Left ventricle myocardium inferior (tissue), 1 donor: Measurements from ENCODE around the gene NKX2-2. TPM values are rescaled to one million over a fixed set of nuclear protein-coding genes. Genes with fewer than 3 reads are reported as not detected.

ENCODE experiments used
- DNase-seq: peaks from one replicate; pipeline ENCODE4 v3.0.0-alpha.2; 2020
- H3K27ac ChIP-seq: fragments of 200-600 bp; replicated peaks from 2 replicates; pipeline ENCODE4 v1.8.0; 2021
- H3K27me3 ChIP-seq: fragments of 200-600 bp; 2 replicates; pipeline ENCODE4 v1.8.0; 2021; ENCODE audit warnings: low read depth
- H3K36me3 ChIP-seq: fragments of 200-600 bp; 2 replicates; pipeline ENCODE4 v1.8.0; 2021
- H3K4me1 ChIP-seq: fragments of 200-600 bp; 2 replicates; pipeline ENCODE4 v1.8.0; 2021
- H3K4me3 ChIP-seq: fragments of 200-600 bp; 2 replicates; pipeline ENCODE4 v1.8.0; 2021; ENCODE audit warnings: mild to moderate bottlenecking, moderate library complexity
- H3K9me3 ChIP-seq: fragments of 200-600 bp; replicated peaks from 2 replicates; pipeline ENCODE4 v1.8.0; 2021
- intact Hi-C: fragments of 100-400 bp; cut with micrococcal nuclease; formaldehyde crosslinking; loops from one replicate; pipeline ENCODE4 v1.11.0; 2022
- long read RNA-seq: library from polyadenylated mRNA; unstranded; transcript quantifications from one replicate; pipeline ENCODE4 v2.0.0, GENCODE V29; 2021
- total RNA-seq: library from RNA; stranded (reverse); fragmentation: NEBNext Ultra II Directional; extraction: Animal tissue kit (Norgen Biotek cat#: 25700); gene quantifications from one replicate; pipeline ENCODE4 v1.2.1, GENCODE V29; 2021
- TF ChIP-seq, protein P1 (sequence below): fragments of 200-600 bp; IDR thresholded peaks from 2 replicates; pipeline ENCODE4 v1.8.0; 2021; ENCODE audit warnings: antibody characterized with exemption, mild to moderate bottlenecking, borderline replicate concordance
- donor health status: DM: no; HTN: yes; CAD: no; lungs with severe emphysema.

Gene NKX2-2
- not detected for total RNA-seq
- long read RNA-seq = 0 reads

DNA sequence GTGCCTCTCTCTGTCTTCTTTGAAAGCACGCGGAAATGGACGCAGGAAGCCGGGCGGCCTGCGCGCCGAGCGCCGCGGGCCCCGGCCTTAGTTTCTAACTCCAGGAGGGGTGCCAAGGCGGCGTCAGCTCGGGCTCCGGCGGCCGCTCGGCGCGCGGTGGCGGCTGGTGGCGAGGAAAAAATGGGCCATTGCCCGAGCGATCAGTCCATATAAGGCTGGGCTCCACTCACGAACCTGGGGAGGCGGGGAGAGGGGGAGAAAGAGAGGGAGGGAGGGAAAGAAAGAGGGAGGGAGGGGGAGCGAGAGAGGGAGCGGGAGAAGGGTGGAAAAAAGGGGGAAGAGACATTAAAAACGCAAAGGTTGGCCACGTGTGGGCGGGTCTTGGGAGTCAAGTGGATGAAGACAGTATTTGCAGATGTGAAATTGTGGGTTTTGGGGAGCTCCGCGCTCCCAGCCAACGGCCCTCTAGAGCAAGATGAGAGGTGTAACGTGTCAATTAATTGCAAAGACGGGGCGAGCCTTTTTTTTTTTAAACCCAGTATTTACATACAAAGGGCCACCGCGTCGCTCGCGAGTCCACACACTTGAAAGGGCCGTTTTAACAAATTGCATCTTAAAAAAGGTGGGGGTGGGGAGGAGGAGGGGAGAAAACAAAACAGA, at the start of gene NKX2-2:
TSS of gene NKX2-2 (minus strand) at position 184 of the 660 bp plus-strand sequence. CDS start 395 bp downstream, outside the sequence.
- no peak within 1 kb of the TSS for H3K27ac ChIP-seq
- intact Hi-C loops = no loop called here
- TF ChIP-seq, protein P1, sequence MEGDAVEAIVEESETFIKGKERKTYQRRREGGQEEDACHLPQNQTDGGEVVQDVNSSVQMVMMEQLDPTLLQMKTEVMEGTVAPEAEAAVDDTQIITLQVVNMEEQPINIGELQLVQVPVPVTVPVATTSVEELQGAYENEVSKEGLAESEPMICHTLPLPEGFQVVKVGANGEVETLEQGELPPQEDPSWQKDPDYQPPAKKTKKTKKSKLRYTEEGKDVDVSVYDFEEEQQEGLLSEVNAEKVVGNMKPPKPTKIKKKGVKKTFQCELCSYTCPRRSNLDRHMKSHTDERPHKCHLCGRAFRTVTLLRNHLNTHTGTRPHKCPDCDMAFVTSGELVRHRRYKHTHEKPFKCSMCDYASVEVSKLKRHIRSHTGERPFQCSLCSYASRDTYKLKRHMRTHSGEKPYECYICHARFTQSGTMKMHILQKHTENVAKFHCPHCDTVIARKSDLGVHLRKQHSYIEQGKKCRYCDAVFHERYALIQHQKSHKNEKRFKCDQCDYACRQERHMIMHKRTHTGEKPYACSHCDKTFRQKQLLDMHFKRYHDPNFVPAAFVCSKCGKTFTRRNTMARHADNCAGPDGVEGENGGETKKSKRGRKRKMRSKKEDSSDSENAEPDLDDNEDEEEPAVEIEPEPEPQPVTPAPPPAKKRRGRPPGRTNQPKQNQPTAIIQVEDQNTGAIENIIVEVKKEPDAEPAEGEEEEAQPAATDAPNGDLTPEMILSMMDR = no peak
- no peaks in the 10 kb centered on the region for H3K36me3 ChIP-seq
- H3K4me1 ChIP-seq = peaks cover 84% of the 10 kb centered on the region
- no peak for DNase-seq
- peak within 1 kb of the TSS; percentile 56 for H3K4me3 ChIP-seq
- no peaks in the 10 kb centered on the region for H3K9me3 ChIP-seq
- H3K27me3 ChIP-seq = peaks cover 100% of the 10 kb centered on the region

DNA sequence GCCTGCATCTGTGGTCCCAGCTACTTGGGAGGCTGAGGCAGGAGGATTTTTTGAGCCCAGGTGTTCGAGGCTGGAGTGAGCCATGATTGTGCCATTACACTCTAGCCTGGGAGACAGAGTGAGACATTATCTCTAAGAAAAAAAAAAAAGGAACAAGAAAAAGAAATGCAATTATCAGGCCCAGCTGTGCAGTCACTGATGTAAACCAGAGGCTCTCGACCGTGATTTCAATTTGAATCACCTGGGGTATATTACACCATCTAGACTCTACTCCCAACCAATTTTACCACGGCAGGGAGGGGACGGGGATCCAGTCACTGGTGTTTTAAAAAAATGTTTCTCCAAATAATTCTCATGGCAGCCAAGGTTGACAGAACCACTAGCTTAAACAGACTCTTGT, 48.8 kb upstream of the NKX2-2 start:
- no peak for DNase-seq
- Histone ChIP-seq H3K4me3 (no peak overlapping the region), H3K4me1 (no peaks in the 10 kb centered on the region), H3K36me3 (no peaks in the 10 kb centered on the region), H3K9me3 (peaks cover 3% of the 10 kb centered on the region), H3K27ac (no peak overlapping the region), H3K27me3 (peaks cover 95% of the 10 kb centered on the region)
- TF ChIP-seq, protein P1 = no peak
- intact Hi-C loops = no loop called here

DNA sequence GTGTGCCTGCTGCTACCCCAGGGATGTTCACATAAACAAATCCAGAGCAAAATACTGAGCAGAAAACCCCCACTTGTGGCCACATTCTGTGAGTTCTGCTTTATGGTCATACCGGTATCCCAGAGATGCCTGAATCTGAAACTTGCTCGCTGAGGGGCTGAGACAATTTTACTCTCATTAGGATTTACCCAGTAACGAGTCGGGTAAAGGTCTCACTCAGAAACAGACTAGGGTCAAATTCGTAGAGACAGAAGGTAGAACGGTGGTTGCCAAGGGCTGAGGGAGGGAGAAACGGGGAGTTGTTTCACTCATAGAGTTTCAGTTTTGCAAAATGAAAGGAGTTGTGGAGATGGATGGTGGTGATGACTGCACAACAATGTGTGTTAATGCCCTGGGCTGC, 45.4 kb upstream of the NKX2-2 start:
- peaks cover 3% of the 10 kb centered on the region for H3K9me3 ChIP-seq
- intact Hi-C loops = no loop called here
- H3K36me3 ChIP-seq = no peaks in the 10 kb centered on the region
- no peak overlapping the region for H3K27ac ChIP-seq
- H3K4me1 ChIP-seq = no peaks in the 10 kb centered on the region
- peaks cover 85% of the 10 kb centered on the region for H3K27me3 ChIP-seq
- no peak overlapping the region for H3K4me3 ChIP-seq
- TF ChIP-seq, protein P1 = no peak
- DNase-seq = no peak

DNA sequence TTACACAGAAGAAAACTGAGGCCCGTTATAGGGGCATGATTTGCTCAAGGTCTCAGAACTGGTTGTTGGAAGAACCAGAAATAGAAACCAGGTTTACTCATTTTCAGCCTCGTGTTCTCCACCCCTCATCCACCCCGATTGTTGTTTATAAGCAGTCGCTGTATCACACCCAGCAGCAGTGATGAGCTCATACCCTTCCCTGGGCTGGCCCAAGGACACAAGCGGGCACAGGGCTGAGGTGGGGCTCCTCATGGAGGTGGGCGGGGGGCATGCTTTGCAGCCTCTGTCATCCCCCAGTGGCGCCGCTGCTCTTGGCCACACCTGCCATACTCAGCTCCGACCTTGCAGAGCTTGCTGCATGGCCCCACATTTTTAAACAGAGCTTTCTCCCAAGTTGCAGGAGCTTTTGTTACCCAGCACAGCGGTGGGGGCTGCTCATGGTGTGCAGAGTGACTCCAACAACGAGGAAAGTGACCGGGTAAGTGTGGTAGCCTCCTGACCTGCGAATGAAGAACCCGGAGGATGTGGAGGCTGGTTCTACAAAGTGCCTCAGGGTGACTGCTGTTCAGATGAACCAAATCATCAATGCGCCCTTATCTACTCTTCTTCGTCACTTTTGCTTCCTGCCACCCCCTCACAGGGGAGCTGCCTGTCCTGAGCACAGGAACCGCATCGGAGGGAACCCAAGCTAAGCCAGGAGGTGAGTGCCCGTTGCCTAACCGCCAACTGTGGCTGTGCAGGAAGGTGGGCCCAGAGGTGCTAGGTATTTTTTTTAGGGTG, 43.6 kb upstream of the NKX2-2 start:
- TF ChIP-seq, protein P1 = no peak
- intact Hi-C loops = no loop called here
- peaks cover 3% of the 10 kb centered on the region for H3K9me3 ChIP-seq
- H3K36me3 ChIP-seq = no peaks in the 10 kb centered on the region
- H3K27ac ChIP-seq = no peak overlapping the region
- peaks cover 83% of the 10 kb centered on the region for H3K27me3 ChIP-seq
- H3K4me3 ChIP-seq = no peak overlapping the region
- no peak for DNase-seq
- no peaks in the 10 kb centered on the region for H3K4me1 ChIP-seq

DNA sequence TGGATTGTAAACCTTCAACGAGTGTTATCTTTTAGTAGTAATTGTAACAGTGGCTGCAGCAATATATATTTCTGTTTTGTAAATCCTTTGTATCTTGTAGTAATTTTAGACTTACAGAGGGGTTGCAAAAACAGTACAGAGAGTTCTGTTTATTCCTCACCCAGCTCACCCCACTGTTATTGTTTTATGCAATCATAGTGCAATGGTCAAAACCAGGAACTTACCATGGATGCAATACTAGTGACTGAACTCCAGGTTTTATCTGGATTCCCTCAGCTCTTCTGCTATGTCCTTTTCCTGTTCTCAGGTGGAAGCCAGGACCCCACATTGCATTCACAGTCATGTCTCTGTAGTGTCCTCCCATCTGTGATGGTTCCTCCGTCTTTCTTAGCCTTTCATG, 42.5 kb upstream of the NKX2-2 start:
- peaks cover 3% of the 10 kb centered on the region for H3K9me3 ChIP-seq
- TF ChIP-seq, protein P1 = no peak
- H3K4me1 ChIP-seq = no peaks in the 10 kb centered on the region
- intact Hi-C loops = no loop called here
- H3K27ac ChIP-seq = no peak overlapping the region
- H3K36me3 ChIP-seq = no peaks in the 10 kb centered on the region
- peaks cover 83% of the 10 kb centered on the region for H3K27me3 ChIP-seq
- DNase-seq = no peak
- H3K4me3 ChIP-seq = no peak overlapping the region
